Colon (tissue), 2 donors: ENCODE data around the gene ANKRD31.
"Not testable (repeated sequence)": the region's sequence is repeated elsewhere in the genome, so short reads cannot be mapped to it uniquely, and the experiment has no call there.

ENCODE experiments used
- FAIRE-seq: peaks from 2 replicates; lab custom pipeline; 2012; peaks lifted over from hg19 to GRCh38; lab: Jason Lieb, UNC
- donor health status: control.
- donor health status: control.

The ANKRD31 gene, protein sequence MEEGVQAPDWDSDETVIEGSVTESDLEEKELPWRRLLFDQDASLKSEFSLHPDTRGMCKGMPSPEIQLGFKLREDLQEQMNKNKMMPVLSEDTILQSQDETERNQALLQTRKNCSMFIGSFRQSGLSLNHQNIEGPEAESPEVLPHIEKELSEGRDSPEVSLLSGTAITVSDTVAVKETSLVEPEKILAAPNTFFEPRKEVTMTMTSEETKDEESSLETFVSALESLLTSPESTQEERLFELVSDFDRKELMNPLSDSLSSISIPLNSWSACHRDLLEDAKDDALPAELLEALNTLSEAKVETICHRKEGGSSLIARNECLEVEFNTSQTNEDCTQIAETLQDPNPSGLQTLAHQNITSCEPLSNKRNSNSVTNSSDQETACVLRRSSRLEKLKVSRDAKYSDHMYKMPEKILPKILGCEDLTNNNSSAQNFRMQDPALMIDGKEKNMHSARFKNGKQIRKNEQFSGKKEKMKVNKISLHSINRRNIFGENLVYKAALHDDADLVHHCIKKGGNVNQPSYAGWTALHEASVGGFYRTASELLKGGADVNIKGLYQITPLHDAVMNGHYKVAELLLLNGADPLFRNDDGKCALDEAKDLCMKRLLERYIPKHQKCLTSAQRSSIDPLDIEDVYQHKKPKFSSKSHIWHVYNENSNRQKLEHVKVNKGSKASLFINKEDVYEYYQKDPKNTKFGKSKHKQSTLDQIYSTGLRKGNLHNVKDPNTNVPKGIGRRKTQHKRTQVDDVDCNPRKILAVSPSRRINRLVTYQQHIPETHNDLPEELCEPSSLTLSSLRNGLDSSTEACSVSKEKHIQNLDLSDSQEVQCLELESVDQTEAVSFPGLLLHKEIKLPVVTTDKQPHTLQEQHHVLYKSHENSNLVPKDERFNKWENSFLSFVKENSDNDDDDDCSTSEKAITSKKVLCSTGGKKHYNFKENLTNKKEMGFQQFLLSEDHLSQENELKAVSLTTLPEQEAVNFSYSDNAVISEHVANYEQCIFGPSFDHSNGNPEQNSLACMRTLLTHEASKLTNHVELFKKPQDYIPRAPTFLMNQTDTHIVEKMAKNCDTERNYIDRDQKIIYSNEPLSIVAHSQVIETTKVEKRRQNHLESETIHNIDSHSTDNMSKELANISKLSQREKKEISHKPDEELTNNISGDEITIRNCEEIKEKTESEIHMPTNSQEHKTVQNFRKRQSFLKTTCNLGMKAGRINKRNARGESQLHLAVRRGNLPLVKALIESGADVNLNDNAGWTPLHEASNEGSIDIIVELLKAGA (N-terminal part only)

DNA sequence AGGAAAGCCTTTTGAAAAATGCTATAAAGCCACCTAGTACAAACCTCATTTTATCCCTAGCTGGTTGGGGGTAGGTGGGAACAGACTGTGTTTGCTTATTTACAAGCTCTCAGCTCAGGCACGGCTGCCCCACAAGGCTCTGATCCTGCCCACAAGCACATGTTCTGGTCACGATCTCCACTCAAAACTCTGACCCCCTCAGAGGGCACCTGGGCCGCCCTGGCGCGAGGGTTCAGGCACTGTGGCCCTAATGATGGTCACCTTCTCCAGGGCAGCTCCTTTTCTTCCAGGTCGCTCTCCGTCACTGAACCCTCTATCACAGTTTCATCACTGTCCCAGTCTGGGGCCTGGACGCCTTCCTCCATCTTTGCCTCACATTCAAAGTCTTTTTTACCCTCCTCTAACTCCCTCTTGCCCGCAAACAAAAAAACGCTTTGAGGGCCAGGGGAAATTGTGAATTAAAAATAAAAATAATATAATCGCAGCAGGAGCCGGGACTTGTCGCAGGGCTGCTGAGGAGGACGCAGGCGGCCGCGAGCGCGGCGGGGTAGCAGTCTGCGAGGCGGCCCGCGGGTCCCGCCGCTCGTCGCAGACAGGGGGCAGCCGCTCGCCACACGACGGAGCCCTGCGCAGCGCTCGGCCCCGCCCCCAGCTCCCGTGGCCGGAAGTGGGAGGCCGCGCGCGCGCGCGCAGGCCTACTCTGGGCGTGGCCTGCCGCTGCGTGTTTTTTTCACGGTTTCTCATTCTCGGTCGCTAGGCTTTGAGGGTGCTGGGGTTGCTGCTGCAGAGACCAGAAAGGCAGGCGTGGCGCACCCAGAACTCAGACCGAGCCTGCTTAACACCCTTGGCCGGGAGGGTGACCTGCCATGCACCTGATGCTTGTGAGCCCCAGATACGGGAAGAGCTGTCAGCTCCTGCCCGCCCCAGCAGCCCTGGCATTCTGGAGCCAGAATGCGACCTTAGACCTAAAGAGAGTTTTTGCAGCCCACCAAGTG lies at the start of gene ANKRD31:
Gene ANKRD31 (minus strand): TSS at position 557 of the 995 bp plus-strand sequence. CDS start 192 bp downstream, at position 365.
- FAIRE-seq, result no peak

- FAIRE-seq, result no peak
Measured at GRCh38 chr5:75286211-75286773, 49.6 kb upstream of the ANKRD31 start.

DNA sequence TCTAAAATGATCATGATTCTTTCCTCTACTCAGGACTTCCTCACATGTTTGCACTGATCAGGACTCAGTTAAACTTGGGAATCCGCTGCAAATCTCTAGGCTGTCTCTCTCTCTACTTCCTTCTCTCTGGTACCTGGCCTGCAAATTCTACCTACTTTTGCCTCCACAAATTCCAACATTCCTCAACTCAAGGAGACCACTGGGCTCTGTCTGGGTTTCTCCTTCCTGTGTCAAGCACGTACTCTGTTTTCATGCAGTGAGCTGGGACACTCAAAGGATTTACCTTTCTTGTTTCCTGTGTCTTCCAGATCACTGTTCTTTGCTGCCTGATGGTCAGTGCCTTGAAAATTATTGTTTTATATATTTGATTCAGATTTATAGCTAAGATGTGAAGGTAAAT lies 45.9 kb upstream of the ANKRD31 start:
- no peak for FAIRE-seq

- no peak for FAIRE-seq
Measured at GRCh38 chr5:75281716-75282465, 45.2 kb upstream of the ANKRD31 start.

GRCh38 chr5:75279321-75279720 lies 42.6 kb upstream of the ANKRD31 start:
- FAIRE-seq, result no peak

GRCh38 chr5:75277463-75277862 lies 40.8 kb upstream of the ANKRD31 start:
- FAIRE-seq, result peak; percentile 73

DNA sequence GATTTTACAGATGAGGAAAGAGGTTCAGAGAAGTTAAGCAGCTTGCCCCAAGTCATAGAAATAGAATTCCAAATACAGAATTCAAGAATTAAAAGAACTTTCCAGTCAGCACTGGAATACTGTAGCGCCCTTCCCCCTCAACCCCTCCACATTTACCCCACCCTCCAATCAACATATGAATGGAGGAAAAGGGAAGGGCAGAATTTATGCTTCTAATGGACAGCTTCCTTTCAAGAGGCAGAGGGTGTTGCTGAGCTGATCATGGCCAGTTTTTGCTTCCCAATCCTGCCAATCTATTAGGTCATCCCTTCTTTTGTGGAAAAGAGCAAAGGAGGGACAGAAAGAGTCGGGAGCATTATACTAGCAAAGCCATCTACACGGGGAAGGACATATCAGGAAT lies 39.1 kb upstream of the ANKRD31 start:
- no peak for FAIRE-seq

- no peak for FAIRE-seq
Measured at GRCh38 chr5:75275147-75275546, 38.5 kb upstream of the ANKRD31 start.

DNA sequence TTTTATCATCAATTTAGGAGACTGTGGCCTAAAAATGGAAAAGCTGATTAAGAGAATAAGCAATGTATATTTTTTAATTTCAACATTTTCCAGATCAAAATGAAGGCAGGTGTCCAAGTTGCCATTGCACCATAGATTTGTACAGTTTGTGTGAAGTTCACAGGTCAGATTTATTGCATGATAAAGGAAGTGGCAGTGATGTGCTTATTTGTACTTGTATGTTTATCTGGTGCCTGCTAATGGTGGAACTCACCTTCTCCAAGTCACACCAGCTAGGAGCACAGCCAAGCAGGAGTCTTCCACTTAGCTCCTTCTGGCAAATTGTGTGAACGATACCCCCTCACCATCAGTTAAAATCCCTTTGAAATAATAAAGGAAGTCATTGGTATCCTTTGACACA lies 37.8 kb upstream of the ANKRD31 start:
- no peak for FAIRE-seq

DNA sequence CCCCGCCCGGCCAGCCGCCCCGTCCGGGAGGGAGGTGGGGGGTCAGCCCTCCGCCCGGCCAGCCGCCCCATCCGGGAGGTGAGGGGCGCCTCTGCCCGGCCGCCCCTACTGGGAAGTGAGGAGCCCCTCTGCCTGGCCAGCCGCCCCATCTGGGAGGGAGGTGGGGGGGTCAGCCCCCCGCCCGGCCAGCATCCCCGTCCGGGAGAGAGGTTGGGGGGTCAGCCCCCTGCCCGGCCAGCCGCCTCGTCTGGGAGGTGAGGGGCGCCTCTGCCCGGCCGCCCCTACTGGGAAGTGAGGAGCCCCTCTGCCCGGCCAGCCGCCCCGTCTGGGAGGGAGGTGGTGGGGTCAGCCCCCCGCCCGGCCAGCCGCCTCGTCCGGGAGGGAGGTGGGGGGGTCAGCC lies 33.9 kb upstream of the ANKRD31 start:
- FAIRE-seq, result not testable (repeated sequence)

DNA sequence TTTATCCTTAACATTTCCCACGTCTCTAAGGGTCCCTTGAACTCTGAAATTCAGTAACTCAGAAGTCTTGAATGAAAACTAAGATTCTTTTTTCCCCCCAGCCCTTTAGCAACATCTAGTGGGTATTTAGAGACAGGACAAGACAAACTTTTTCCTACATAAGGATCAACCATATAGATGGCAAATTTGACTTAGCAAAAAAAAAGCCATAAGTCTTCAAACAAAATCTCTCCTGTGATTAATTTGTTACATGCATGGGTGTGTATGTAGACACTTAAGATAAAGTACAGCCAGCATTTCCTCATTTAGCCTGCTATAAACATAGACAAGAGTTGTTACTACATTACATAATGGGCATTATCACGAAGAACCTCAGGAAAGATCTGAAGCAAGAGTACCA lies 29.1 kb upstream of the ANKRD31 start:
- peak; percentile 91 for FAIRE-seq

DNA sequence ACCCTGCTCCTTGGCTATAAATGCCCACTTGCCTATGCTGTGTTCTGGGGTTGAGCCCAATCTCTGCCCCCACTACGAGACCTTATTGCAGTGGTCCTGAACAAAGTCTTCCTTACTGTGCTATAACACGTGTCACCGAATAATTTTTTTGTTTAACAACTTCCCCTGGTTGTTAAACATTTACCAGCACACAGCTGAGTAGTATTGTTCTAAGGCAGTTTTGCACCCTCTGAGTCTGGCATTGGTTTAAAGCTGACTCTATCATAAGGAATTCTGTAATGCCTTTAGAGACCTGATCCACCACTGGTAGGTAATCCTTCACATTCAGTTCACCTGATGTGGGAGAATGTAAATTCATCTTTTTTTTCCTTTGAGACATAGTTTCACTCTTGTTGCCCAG lies 25.6 kb upstream of the ANKRD31 start:
- no peak for FAIRE-seq

GRCh38 chr5:75260708-75261107 lies 24.0 kb upstream of the ANKRD31 start:
- no peak for FAIRE-seq

DNA sequence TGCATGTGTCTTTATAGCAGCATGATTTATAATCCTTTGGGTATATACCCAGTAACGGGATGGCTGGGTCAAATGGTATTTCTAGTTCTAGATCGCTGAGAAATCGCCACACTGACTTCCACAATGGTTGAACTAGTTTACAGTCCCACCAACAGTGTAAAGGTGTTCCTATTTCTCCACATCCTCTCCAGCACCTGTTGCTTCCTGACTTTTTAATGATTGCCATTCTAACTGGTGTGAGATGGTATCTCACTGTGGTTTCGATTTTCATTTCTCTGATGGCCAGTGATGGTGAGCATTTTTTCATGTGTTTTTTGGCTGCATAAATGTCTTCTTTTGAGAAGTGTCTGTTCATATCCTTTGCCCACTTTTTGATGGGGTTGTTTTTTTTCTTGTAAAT lies 13.8 kb upstream of the ANKRD31 start:
- FAIRE-seq, result not testable (repeated sequence)

DNA sequence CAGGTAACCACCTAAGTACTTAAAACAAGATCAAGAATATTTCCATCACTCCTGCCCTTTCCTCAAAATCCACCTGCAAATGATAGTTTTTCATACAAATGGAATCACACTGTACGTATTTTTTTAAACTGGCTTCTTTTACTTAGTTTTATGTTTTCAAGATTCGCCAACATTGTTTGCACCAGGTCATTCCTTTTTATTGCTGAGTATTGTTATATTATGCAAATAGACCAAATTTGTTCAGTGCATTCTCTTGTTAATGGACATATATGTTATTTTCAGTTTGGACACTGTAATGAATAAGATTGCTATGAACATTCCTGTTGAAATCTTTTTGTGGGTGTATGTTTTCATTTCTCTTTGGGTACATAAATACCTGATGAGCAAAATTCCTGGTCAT lies 8.3 kb upstream of the ANKRD31 start:
- no peak for FAIRE-seq

GRCh38 chr5:75243510-75243909 lies 6.8 kb upstream of the ANKRD31 start:
- no peak for FAIRE-seq

- FAIRE-seq, result no peak
Measured at GRCh38 chr5:75243100-75243499, 6.4 kb upstream of the ANKRD31 start.

DNA sequence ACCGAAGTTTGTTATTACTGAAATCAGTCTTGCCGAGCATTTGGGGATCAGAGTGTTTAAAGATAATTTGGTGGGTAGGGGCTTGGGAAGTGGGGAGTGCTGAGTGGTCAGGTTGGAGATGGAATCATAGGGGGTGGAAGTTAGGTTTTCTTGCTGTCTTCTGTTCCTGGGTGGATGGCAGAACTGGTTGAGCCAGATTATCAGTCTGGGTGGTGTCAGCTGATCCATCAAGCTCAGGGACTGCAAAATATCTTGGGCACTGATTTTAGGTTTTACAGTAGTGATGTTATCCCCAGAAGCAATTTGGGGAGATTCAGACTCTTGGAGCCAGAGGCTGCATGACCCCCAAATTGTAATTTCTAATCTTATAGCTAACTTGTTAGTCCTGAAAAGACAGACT lies 5.4 kb upstream of the ANKRD31 start:
- FAIRE-seq, result no peak

DNA sequence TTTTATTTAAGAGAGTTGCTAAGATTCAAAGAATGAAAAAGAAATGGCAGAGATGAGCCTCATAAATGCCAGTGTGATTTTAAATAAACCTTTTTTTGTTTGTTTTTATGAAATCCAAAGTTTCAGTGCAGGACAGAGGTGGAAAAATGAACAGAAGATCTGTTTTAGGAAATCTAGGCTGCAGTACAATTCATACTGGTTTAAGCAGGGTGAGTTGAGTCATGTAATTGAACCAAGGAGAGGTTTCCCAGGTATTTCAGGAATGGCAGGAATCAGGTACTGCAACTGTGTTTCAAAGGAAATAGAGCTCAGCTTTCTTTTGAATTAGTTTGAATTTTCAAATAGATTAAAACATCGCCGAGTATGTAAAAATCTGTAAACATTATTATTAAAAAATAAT lies 3.0 kb upstream of the ANKRD31 start:
- FAIRE-seq, result no peak

DNA sequence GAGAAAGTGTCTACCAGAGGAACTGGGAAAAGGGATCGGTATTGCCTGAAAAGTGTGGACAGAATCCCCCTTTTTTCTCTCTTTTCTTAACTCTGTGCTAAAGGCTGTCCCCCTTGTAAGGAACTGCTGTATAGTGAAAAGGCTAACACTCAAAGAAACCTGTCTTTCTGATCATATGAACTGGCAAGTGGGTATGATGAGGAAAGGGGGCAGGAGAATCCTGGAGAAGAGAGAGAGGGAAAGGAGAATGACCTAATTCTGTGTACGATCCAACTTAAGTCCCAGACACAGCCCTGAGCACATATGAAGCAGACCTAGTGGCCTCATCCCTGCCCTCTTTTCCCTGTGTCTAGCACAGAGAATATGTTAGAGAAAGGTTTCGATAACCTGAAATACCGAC lies 967 bp downstream of the ANKRD31 start:
- FAIRE-seq, result no peak
